Measurements from ENCODE around the gene CD200.

- TF ChIP-seq POLR2A (IDR thresholded peaks at IDR 0.05) (no peak), POLR2AphosphoS5 (IDR thresholded peaks at IDR 0.05; ENCODE audit: insufficient read depth in 1 of 2, low read depth in 1 of 2) (no peak), CTCF (IDR thresholded peaks at IDR 0.05) (no peak)
Observed at GRCh38 chr3:112392393-112393359, 59.7 kb downstream of the CD200 start.

All from vagina (tissue), 2 donors.